Fibroblast of the aortic adventitia (primary cell): ENCODE measurements around the gene ANKHD1. TPM values are rescaled to one million over a fixed set of nuclear protein-coding genes. Genes with fewer than 3 reads are reported as not detected.

Experiments used
- DNase-seq: peaks from one replicate; pipeline ENCODE4 v3.0.0-alpha.2; 2010; ENCODE audit warnings: low read depth
- H3K4me3 ChIP-seq: 2 replicates; pipeline ENCODE4 v1.5.1; 2011; ENCODE audit warnings: low read depth, mild to moderate bottlenecking, control low read depth, low read length, moderate library complexity
- total RNA-seq: library from RNA; depleted of rRNA; stranded (reverse); fragments of >200 nt; gene quantifications from 2 replicates; pipeline ENCODE4 v1.2.3, GENCODE V29; 2012; ENCODE audit warnings: low replicate concordance
- TF ChIP-seq, protein P1 (sequence below): IDR thresholded peaks from 2 replicates; pipeline ENCODE4 v1.5.1; 2011; ENCODE audit warnings: mild to moderate bottlenecking, low read length, control low read depth, inconsistent platforms; ENCODE audit not compliant: insufficient read depth

Gene ANKHD1
- total RNA-seq, 1 donor, result 71.1 TPM

DNA sequence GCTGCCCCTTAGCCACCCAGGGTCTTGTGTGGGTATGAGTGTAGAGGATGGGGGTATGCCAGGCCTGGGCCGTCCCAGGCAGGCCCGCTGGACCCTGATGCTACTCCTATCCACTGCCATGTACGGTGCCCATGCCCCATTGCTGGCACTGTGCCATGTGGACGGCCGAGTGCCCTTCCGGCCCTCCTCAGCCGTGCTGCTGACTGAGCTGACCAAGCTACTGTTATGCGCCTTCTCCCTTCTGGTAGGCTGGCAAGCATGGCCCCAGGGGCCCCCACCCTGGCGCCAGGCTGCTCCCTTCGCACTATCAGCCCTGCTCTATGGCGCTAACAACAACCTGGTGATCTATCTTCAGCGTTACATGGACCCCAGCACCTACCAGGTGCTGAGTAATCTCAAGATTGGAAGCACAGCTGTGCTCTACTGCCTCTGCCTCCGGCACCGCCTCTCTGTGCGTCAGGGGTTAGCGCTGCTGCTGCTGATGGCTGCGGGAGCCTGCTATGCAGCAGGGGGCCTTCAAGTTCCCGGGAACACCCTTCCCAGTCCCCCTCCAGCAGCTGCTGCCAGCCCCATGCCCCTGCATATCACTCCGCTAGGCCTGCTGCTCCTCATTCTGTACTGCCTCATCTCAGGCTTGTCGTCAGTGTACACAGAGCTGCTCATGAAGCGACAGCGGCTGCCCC lies 165.6 kb downstream of the ANKHD1 start:
- H3K4me3 ChIP-seq, result no peak overlapping the region
- no peak for DNase-seq
- TF ChIP-seq, protein P1, sequence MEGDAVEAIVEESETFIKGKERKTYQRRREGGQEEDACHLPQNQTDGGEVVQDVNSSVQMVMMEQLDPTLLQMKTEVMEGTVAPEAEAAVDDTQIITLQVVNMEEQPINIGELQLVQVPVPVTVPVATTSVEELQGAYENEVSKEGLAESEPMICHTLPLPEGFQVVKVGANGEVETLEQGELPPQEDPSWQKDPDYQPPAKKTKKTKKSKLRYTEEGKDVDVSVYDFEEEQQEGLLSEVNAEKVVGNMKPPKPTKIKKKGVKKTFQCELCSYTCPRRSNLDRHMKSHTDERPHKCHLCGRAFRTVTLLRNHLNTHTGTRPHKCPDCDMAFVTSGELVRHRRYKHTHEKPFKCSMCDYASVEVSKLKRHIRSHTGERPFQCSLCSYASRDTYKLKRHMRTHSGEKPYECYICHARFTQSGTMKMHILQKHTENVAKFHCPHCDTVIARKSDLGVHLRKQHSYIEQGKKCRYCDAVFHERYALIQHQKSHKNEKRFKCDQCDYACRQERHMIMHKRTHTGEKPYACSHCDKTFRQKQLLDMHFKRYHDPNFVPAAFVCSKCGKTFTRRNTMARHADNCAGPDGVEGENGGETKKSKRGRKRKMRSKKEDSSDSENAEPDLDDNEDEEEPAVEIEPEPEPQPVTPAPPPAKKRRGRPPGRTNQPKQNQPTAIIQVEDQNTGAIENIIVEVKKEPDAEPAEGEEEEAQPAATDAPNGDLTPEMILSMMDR, result no peak

DNA sequence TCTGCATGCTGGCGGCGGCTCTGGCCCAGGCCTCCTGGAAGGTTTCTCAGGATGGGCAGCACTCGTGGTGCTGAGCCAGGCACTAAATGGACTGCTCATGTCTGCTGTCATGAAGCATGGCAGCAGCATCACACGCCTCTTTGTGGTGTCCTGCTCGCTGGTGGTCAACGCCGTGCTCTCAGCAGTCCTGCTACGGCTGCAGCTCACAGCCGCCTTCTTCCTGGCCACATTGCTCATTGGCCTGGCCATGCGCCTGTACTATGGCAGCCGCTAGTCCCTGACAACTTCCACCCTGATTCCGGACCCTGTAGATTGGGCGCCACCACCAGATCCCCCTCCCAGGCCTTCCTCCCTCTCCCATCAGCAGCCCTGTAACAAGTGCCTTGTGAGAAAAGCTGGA lies 166.2 kb downstream of the ANKHD1 start:
- H3K4me3 ChIP-seq, result no peak overlapping the region
- TF ChIP-seq, protein P1, result no peak
- DNase-seq, result no peak

DNA sequence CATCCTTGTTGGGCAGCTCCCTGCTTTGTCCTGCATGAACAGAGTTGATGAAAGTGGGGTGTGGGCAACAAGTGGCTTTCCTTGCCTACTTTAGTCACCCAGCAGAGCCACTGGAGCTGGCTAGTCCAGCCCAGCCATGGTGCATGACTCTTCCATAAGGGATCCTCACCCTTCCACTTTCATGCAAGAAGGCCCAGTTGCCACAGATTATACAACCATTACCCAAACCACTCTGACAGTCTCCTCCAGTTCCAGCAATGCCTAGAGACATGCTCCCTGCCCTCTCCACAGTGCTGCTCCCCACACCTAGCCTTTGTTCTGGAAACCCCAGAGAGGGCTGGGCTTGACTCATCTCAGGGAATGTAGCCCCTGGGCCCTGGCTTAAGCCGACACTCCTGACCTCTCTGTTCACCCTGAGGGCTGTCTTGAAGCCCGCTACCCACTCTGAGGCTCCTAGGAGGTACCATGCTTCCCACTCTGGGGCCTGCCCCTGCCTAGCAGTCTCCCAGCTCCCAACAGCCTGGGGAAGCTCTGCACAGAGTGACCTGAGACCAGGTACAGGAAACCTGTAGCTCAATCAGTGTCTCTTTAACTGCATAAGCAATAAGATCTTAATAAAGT lies 166.9 kb downstream of the ANKHD1 start:
- TF ChIP-seq, protein P1, result no peak
- H3K4me3 ChIP-seq, result no peak overlapping the region
- no peak for DNase-seq

DNA sequence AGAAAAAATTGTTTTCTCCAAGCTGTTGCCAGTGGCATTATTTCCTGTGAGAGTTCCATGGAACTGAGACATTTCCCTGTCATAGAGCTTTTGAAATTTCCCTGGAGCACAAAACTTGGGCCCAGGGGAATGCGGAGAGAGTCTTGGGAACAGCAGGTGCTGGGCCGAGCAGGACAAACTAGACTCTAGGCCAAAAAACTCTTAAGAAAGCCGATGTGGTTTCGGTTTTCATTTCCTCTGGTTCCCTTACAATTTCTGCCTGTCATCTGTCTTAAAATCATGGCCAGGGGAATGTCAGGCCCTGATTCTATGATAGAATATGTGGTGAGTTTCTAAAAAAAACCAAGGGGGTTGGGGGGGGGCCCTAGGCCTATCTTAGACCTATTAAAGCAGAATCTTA lies 167.6 kb downstream of the ANKHD1 start:
- TF ChIP-seq, protein P1, result no peak
- DNase-seq, result no peak
- H3K4me3 ChIP-seq, result no peak overlapping the region

DNA sequence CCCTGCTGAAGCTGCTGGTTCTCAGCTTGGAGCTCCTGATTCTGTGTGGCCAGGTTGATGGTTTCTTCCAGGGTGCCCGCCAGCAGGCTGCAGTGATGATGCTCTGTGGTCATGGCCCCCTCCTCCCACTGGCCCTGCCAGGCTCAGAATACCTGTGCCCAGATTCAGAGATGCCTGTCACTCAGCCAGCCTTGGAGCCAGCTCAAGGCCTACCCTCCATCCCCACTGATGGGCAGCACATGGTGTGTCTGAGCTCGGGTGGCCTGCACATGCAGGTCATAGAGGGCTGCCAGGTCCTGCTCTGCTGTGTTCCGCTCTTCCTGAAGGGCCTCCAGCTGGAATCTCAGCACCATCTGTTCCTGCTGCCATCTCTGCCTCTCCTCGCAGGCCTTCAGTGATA lies 168.4 kb downstream of the ANKHD1 start:
- TF ChIP-seq, protein P1, result no peak
- H3K4me3 ChIP-seq, result no peak overlapping the region
- no peak for DNase-seq

DNA sequence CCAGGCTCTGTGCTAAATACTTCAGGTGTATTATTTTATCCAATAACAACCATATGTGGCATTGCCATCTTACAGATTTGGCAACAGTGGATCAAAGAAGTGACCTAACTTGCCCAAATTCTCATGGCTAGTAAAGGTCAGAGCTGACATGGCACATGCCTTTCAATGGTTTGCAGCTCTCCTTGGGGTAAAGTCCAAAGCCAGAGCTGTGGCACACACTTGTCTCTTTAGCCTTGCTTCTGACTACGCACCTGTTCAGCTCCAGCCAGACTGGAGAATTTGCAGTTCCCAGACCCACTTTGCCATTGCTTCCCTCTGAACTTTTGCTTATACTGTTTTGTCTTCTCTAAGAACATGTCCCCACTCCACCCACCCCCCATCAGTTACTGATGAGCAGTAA lies 168.9 kb downstream of the ANKHD1 start:
- TF ChIP-seq, protein P1, result no peak
- no peak overlapping the region for H3K4me3 ChIP-seq
- no peak for DNase-seq
